Stimulated activated CD4-positive, alpha-beta T cell treated with anti-CD3 and anti-CD28 coated beads, Interleukin-12 subunit alpha, Interleukin-12 subunit beta, amount 100 ng/mL, for 48 hours (primary cell): ENCODE measurements around the gene TSPAN6.

Experiments used
- DNase-seq, 3 donors: peaks; one replicate each; pipeline ENCODE4 v3.0.0-alpha.2; 2020; ENCODE audit warnings: low read depth in 2 of 3, low spot score in 1 of 3

The TSPAN6 gene

GRCh38 chrX:100648458-100649417 is 12.1 kb upstream of the TSPAN6 start:
- DNase-seq = no peak

- DNase-seq = no peak
These were observed 11.1 kb upstream of the TSPAN6 start for GRCh38 chrX:100647739-100648138.

- no peak for DNase-seq
These were observed 10.5 kb upstream of the TSPAN6 start for GRCh38 chrX:100647095-100647494.

GRCh38 chrX:100645106-100645505 is 8.5 kb upstream of the TSPAN6 start:
- DNase-seq = no peak

GRCh38 chrX:100643956-100644860 is 7.6 kb upstream of the TSPAN6 start, which contains the start of gene SRPX2:
Gene SRPX2, plus strand, starts transcription at chrX:100644199. Its CDS starts 2,124 bp downstream, at chrX:100646323.
- DNase-seq = no peak

- no peak for DNase-seq
These were observed 6.6 kb upstream of the TSPAN6 start for GRCh38 chrX:100643212-100643611.

- no peak for DNase-seq
These were observed 5.7 kb upstream of the TSPAN6 start for GRCh38 chrX:100642290-100642689.

- DNase-seq = no peak
These were observed 651 bp downstream of the TSPAN6 start for GRCh38 chrX:100635989-100636320.

- no peak for DNase-seq
These were observed 1.6 kb downstream of the TSPAN6 start for GRCh38 chrX:100635040-100635439.

GRCh38 chrX:100625985-100626491 is 10.6 kb downstream of the TSPAN6 start:
- DNase-seq = peak in 1 of 3 donors; percentile 5

GRCh38 chrX:100623001-100623400 is 13.6 kb downstream of the TSPAN6 start:
- DNase-seq = no peak

- DNase-seq = peak in 1 of 3 donors; percentile 2
These were observed 21.6 kb downstream of the TSPAN6 start for GRCh38 chrX:100615005-100615404.

- no peak for DNase-seq
These were observed 24.7 kb downstream of the TSPAN6 start for GRCh38 chrX:100611951-100612350.

- DNase-seq = no peak
These were observed 27.0 kb downstream of the TSPAN6 start for GRCh38 chrX:100609591-100609990.

GRCh38 chrX:100606753-100607152 is 29.9 kb downstream of the TSPAN6 start:
- no peak for DNase-seq

GRCh38 chrX:100600758-100601157 is 35.8 kb downstream of the TSPAN6 start:
- DNase-seq = no peak

- no peak for DNase-seq
These were observed 36.3 kb downstream of the TSPAN6 start for GRCh38 chrX:100600340-100600739.

GRCh38 chrX:100599456-100599855 is 37.1 kb downstream of the TSPAN6 start:
- DNase-seq = no peak

- DNase-seq = no peak
These were observed 40.0 kb downstream of the TSPAN6 start for GRCh38 chrX:100596601-100597000.

GRCh38 chrX:100593581-100593980 is 43.0 kb downstream of the TSPAN6 start:
- DNase-seq = no peak

- no peak for DNase-seq
These were observed 43.5 kb downstream of the TSPAN6 start for GRCh38 chrX:100593126-100593525.
